Activated CD4-positive, alpha-beta T cell treated with anti-CD3 and anti-CD28 coated beads for 36 hours (primary cell): Measurements from ENCODE around the gene SORCS1. TPM values are rescaled to one million over a fixed set of nuclear protein-coding genes. Genes with fewer than 3 reads are reported as not detected.

Experiments
- ATAC-seq: fragments of 200-7000 bp; cut with Tn5 transposase; one replicate; pipeline ENCODE4 v1.10.0; 2021; ENCODE audit warnings: mild to moderate bottlenecking, moderate library complexity
- CTCF ChIA-PET: fragments of 350-600 bp; sonication (Branson Sonifier 250); formaldehyde crosslinking; loops from one replicate; lab custom pipeline; 2021; ENCODE audit warnings: antibody characterized with exemption; lab: Charles Lee
- POLR2A ChIA-PET: fragments of 350-600 bp; sonication (Branson Sonifier 250); formaldehyde crosslinking; loops from one replicate; lab custom pipeline; 2021; ENCODE audit warnings: antibody characterized with exemption, inconsistent platforms; lab: Charles Lee
- DNase-seq: peaks from one replicate; pipeline ENCODE4 v3.0.0-alpha.2; 2020
- H3K27ac Mint-ChIP-seq: one replicate; pipeline ENCODE4 v1.8.0; 2021; ENCODE audit warnings: mixed read lengths
- H3K27me3 Mint-ChIP-seq: one replicate; pipeline ENCODE4 v1.8.0; 2021; ENCODE audit warnings: mixed read lengths
- H3K36me3 Mint-ChIP-seq: one replicate; pipeline ENCODE4 v1.8.0; 2021; ENCODE audit warnings: low read depth, mixed read lengths
- H3K4me1 Mint-ChIP-seq: one replicate; pipeline ENCODE4 v1.8.0; 2021; ENCODE audit warnings: mixed read lengths
- H3K4me3 Mint-ChIP-seq: one replicate; pipeline ENCODE4 v1.8.0; 2021; ENCODE audit warnings: mild to moderate bottlenecking, moderate library complexity, mixed read lengths
- H3K9me3 Mint-ChIP-seq: one replicate; pipeline ENCODE4 v1.8.0; 2021; ENCODE audit warnings: low read depth, mixed read lengths
- intact Hi-C, 2 experiments: fragments of 100-400 bp; cut with DNase I in 1 of 2; cut with micrococcal nuclease in 1 of 2; formaldehyde crosslinking; loops; one replicate each; pipeline versions ENCODE4 v1.14.2 to v1.15.1; 2022 to 2024; cut with DNase I, micrococcal nuclease
- total RNA-seq, 2 experiments: library from RNA; stranded (reverse); gene quantifications; one replicate each; pipeline ENCODE4 v1.2.3, GENCODE V29; 2021

Gene SORCS1
- total RNA-seq, 2 experiments from 2014 or later = not detected

DNA sequence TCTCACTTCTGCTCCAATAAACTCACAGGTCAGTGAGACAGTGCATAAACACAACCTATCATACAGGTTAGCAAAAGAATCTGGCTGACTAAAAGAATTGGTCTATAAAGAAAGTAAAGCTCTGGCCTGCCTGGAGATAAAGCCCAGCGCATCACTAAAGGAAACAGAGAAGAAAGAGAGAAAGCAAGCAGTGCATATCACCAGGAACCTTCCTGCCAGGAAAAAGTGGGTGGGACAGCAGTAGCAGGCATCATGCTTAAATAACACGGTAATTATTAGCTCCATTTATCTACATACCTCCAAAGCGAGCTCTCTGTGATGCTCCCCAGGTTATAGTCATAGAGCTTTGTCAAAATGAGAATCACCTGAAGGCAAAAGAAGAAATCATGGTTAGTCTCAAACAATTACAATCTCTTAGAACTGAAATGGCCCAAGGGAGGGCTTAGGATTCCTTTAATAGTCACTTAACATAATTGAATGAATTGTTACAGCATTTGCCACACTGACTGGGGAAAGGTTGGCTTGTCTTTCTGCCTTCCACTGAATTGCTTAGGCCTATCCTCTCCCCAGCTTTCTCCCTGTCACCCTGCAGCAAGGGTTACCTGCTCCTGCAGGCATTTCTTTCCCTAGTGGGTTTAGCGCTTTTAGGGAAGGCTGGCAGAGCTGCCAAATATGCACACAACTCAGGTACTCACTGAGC lies 208.1 kb downstream of the SORCS1 start:
- Mint-ChIP-seq H3K4me1 (no peaks in the 10 kb centered on the region), H3K36me3 (no peaks in the 10 kb centered on the region), H3K4me3 (no peak overlapping the region), H3K9me3 (no peaks in the 10 kb centered on the region), H3K27ac (no peak overlapping the region), H3K27me3 (no peaks in the 10 kb centered on the region)
- DNase-seq = no peak
- intact Hi-C loops = no loop called here
- ATAC-seq = no peak
- ChIA-PET CTCF (no interaction called here), POLR2A (no interaction called here)

DNA sequence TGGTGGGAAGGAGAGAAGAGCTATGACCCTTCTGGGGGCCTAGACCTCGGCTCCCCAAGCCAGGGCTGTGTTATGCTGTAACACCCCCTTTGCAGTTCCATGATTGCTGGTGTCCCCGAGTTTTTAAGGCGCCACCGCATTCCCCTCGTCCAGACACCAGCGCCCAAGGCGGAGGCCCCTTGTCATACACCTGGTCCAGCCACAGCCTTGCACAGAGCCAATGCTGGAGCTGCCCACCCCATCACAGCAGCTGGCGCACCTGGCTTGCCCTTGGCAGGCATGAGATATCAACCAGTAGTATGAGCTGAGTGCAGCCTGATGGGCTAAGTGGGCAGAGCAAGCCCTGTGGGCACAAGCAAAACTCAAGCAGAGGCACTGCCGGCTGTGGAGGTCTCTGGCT lies 209.4 kb downstream of the SORCS1 start:
- H3K27ac Mint-ChIP-seq = no peak overlapping the region
- DNase-seq (no peak), ATAC-seq (no peak)
- CTCF ChIA-PET = no interaction called here
- no peaks in the 10 kb centered on the region for H3K27me3 Mint-ChIP-seq
- intact Hi-C loops = no loop called here
- no peak overlapping the region for H3K4me3 Mint-ChIP-seq
- no peaks in the 10 kb centered on the region for H3K9me3 Mint-ChIP-seq
- no peaks in the 10 kb centered on the region for H3K36me3 Mint-ChIP-seq
- no peaks in the 10 kb centered on the region for H3K4me1 Mint-ChIP-seq
- POLR2A ChIA-PET = no interaction called here

DNA sequence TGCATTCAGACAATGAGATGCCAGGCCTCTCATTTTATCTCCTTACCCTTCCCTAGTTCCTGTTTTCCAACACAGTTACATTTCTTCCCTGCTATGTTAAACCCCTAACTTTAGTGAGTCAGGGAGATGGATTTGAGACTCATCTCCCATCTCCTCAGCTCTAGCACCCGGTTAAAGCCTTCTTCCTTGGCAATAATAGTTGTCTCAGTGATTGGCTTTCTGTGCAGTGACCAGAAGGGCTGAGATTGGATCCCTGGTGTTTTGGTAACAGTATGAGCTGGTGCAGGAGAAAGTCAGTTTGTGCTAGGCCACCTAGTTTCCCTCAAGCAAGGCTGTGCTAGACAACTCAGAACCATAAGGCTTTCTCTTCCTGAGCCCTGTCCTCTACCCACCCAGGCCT lies 212.5 kb downstream of the SORCS1 start:
- intact Hi-C loops = no loop called here
- DNase-seq = no peak
- ATAC-seq = no peak
- ChIA-PET CTCF (no interaction called here), POLR2A (no interaction called here)
- Mint-ChIP-seq H3K27ac (no peak overlapping the region), H3K36me3 (no peaks in the 10 kb centered on the region), H3K27me3 (no peaks in the 10 kb centered on the region), H3K4me3 (no peak overlapping the region), H3K4me1 (no peaks in the 10 kb centered on the region), H3K9me3 (no peaks in the 10 kb centered on the region)

DNA sequence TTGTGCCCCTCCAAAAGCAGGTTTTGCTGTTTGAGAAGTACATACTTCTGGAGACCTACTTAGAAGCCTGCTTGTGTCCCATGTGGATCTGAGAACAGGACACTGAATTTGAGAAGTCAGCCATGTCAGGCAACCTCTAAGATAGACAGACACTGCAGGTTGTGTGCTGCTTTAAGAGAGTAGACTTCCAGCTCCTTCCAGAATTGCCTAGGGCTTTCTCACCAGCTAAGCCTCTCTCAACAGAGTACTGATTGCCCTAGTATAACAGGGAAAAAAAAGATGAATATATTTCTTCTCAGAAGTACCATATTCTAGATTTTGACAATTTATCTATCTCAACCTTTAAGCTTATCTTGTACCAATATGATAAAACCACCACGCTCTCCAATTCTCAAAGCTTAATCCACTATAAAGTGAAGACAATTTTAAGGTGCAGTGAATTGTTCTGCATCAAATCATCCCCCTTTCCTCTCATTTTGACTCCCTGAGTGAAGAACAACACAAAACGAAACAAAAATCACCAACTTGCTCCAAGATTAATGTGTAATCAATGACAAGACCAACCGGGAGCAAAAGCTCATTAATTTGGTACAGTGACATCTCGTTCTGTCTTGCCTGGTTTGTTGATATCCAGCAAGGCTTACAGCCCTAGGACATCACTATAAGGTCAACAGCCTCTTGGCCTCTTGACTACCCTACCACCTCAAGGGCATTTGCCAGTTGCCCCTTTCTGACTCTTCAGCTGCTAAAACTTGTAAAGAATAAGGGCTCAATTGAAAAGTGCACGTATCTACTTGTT lies 214.6 kb downstream of the SORCS1 start:
- H3K4me3 Mint-ChIP-seq = no peak overlapping the region
- no peak for DNase-seq
- H3K9me3 Mint-ChIP-seq = no peaks in the 10 kb centered on the region
- ChIA-PET POLR2A (no interaction called here), CTCF (no interaction called here)
- intact Hi-C loops = no loop called here
- H3K27ac Mint-ChIP-seq = no peak overlapping the region
- H3K36me3 Mint-ChIP-seq = no peaks in the 10 kb centered on the region
- no peaks in the 10 kb centered on the region for H3K4me1 Mint-ChIP-seq
- ATAC-seq = no peak
- no peaks in the 10 kb centered on the region for H3K27me3 Mint-ChIP-seq

DNA sequence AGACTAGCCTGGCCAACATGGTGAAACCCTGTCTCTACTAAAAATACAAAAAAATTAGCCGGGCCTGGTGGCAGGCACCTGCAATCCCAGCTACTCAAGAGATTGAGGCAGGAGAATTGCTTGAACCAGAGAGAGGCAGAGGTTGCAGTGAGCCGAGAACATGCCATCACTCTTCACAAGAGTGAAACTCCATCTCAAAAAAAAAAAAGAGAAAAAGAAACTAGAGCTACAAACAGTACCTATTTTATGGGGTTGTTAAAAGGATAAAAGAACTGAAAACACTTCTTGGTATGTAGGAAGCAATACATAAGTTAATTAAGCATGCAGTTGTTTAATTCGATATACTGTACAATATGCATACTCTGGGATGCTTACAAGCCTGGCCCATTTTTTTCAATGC lies 216.9 kb downstream of the SORCS1 start:
- ChIA-PET POLR2A (no interaction called here), CTCF (no interaction called here)
- Mint-ChIP-seq H3K36me3 (no peaks in the 10 kb centered on the region), H3K9me3 (no peaks in the 10 kb centered on the region), H3K4me3 (no peak overlapping the region), H3K4me1 (no peaks in the 10 kb centered on the region), H3K27me3 (no peaks in the 10 kb centered on the region), H3K27ac (no peak overlapping the region)
- no peak for ATAC-seq
- no peak for DNase-seq
- intact Hi-C loops = no loop called here

DNA sequence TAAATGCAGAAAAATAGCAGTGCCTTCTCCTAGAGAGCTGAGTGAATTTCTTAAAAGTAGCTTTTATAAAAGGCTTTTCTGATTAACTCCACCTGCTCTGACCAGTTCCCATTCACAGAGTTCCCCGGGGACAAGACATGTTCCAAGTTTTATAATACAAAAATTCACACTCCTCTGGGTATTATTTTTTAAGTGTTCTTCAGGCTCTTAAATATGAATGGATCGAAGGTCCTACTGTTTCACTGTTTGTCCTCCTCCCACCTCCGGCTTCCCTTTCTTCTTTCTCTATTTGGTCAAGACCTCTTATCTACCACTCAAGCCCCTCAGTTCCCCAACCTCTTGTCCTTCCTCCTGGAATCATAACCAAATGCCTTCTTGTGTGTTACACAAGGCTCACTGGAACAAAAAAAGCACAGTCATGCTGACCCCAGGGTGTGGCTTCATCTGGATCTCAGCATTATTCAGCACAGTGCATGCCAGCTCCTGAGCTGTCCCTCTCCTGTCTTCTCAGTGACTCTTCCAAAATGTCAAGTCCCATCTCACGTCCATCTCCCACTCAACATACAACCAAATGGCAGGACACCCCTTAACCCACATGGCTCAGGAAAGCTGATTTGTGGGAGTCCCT lies 222.4 kb downstream of the SORCS1 start:
- ChIA-PET POLR2A (no interaction called here), CTCF (interaction anchor here (0.7 kb wide), 1 partner anchor 388 kb away, joined by 3 read pairs; no protein-coding TSS in a partner anchor)
- DNase-seq = no peak
- no peak for ATAC-seq
- Mint-ChIP-seq H3K4me1 (no peaks in the 10 kb centered on the region), H3K27me3 (no peaks in the 10 kb centered on the region), H3K27ac (no peak overlapping the region), H3K36me3 (no peaks in the 10 kb centered on the region), H3K9me3 (no peaks in the 10 kb centered on the region), H3K4me3 (no peak overlapping the region)
- intact Hi-C loops = no loop called here

DNA sequence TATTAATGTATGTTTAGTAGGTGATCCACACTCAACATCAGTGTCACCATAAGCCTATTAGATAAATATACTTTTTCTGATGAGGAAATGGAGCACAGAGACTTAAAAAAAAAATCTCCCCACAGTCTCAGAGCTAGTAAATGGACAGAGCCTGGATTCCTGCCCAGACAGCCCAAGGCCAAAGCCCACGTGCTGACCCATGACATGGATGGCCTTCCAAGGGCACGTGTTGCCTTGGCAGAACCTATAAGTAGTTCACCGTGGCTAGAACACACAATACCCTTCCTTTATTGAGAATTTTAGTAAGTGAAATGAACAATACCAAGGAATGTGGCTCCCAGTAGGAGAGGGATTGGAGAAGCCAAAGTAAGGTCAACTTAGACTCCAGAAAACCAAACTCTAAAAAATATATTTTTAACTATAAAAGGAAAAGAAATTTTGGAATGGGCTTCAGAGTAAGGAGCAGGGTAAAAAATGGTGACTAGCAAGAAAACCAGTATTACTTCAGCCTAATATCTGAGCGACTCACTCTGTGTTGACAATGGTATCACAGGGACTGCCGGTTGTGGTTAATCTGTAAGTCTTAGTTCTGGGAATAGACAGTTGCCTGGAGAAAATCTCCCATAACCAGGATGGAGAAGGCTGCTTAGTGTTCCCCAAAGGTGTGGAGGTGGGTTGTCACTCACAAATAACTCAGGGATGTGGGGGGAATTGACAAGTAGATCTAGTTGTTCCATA lies 223.0 kb downstream of the SORCS1 start:
- DNase-seq = no peak
- no peak overlapping the region for H3K4me3 Mint-ChIP-seq
- intact Hi-C loops = no loop called here
- H3K4me1 Mint-ChIP-seq = no peaks in the 10 kb centered on the region
- ChIA-PET POLR2A (no interaction called here), CTCF (no interaction called here)
- no peak overlapping the region for H3K27ac Mint-ChIP-seq
- H3K27me3 Mint-ChIP-seq = no peaks in the 10 kb centered on the region
- no peak for ATAC-seq
- no peaks in the 10 kb centered on the region for H3K9me3 Mint-ChIP-seq
- no peaks in the 10 kb centered on the region for H3K36me3 Mint-ChIP-seq

DNA sequence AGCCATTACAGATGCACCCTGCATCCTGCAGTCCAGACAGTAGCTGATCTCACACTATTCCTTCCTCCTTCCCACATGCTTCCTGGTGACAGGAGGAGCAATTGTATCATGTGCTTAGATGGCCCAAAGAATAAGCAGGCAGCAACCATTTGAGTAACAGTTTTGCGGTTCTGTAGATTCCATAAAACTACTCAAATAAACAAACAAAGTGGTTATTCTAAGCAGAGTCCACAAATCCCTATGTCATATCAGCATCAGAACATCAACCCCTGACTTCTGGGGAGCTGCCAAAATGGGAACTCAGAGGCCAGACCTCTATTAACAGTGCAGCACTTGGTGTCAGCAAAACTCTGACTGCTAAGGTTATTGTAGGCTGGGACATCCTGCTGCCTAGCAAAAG lies 226.0 kb downstream of the SORCS1 start:
- POLR2A ChIA-PET = no interaction called here
- ATAC-seq (no peak), DNase-seq (no peak)
- intact Hi-C loops = no loop called here
- CTCF ChIA-PET = no interaction called here
- no peaks in the 10 kb centered on the region for H3K9me3 Mint-ChIP-seq
- H3K4me1 Mint-ChIP-seq = no peaks in the 10 kb centered on the region
- no peaks in the 10 kb centered on the region for H3K27me3 Mint-ChIP-seq
- H3K27ac Mint-ChIP-seq = no peak overlapping the region
- no peak overlapping the region for H3K4me3 Mint-ChIP-seq
- H3K36me3 Mint-ChIP-seq = no peaks in the 10 kb centered on the region

DNA sequence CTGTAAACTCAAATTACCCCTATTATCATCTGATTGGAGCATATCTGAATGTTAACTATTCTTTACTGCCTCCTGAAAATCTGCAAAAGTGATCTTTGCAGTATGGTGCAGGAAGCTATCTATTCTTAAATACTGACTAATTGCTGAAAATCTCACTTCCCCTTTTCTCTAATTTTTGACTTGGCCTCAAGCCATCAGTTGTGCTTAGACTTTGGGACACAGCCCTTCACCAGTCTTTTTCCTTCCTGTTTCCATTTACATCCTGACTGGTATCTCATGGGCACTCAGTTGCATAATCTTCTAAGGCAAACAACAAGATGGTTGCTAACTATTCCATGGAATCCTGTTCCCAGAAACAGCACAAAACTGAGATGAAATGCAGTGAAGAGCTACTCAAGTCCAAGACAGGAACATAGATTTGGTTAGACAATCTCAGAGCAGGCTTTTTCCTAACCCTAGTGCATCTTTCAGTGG lies 228.5 kb downstream of the SORCS1 start:
- intact Hi-C loops = no loop called here
- no peaks in the 10 kb centered on the region for H3K9me3 Mint-ChIP-seq
- POLR2A ChIA-PET = no interaction called here
- H3K4me3 Mint-ChIP-seq = no peak overlapping the region
- ATAC-seq (no peak), DNase-seq (no peak)
- CTCF ChIA-PET = no interaction called here
- no peaks in the 10 kb centered on the region for H3K4me1 Mint-ChIP-seq
- no peaks in the 10 kb centered on the region for H3K36me3 Mint-ChIP-seq
- no peaks in the 10 kb centered on the region for H3K27me3 Mint-ChIP-seq
- H3K27ac Mint-ChIP-seq = no peak overlapping the region

DNA sequence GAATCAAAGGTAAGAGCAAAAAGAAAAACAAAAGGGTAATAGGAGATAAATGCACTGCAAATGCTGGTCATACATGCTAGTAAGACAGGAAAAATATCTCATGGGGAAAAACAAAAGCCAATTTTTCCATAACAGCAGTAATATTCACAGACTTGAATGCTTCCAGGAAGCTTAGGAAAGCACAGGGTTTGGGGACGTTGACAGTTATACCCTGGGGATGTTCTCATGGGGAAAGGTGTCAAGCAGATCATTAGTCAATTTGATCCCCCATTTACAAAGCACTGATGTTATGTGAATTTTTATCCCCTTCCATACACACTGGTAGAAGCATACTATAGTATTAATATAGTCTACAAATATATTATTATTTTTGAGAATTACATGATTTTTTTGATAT lies 232.7 kb downstream of the SORCS1 start:
- ChIA-PET CTCF (no interaction called here), POLR2A (no interaction called here)
- H3K27me3 Mint-ChIP-seq = no peaks in the 10 kb centered on the region
- no peaks in the 10 kb centered on the region for H3K36me3 Mint-ChIP-seq
- ATAC-seq (no peak), DNase-seq (no peak)
- peaks cover 2% of the 10 kb centered on the region for H3K9me3 Mint-ChIP-seq
- intact Hi-C loops = no loop called here
- no peak overlapping the region for H3K27ac Mint-ChIP-seq
- no peaks in the 10 kb centered on the region for H3K4me1 Mint-ChIP-seq
- no peak overlapping the region for H3K4me3 Mint-ChIP-seq

DNA sequence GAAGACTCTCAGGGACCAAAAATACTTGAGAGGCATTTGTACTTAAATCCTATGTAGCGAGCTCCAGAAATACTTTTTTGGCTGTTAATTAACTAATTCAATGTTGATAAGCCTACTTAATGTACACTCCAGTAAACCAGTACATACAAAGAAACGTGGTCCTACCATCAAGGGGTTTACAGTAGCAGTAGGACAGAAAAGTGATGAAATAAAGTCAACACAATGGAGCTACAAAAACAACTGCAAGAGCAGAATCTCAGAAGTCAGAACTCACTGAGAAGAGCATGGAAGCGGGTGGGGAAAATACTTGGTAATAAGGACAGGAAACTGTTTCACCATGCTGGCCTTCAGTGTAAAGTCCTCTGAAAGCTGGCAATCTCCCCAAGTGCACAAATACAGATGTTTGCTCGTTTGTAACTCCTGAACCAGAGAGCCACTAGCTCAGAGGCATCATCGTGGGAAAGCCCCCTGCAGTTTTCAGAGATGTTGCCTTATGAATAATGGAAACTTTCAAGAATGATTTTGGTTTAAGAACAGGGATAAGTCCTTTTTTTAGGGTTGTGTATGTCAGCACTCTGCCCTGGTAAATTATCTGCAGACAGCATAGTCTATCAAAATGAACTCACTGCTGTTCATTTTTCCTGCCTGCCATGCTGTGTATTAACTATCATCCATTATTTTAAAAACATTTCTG lies 233.2 kb downstream of the SORCS1 start:
- Mint-ChIP-seq H3K4me3 (no peak overlapping the region), H3K36me3 (no peaks in the 10 kb centered on the region), H3K4me1 (no peaks in the 10 kb centered on the region), H3K27ac (no peak overlapping the region), H3K9me3 (peaks cover 2% of the 10 kb centered on the region), H3K27me3 (no peaks in the 10 kb centered on the region)
- CTCF ChIA-PET = no interaction called here
- ATAC-seq (no peak), DNase-seq (no peak)
- POLR2A ChIA-PET = no interaction called here
- intact Hi-C loops = no loop called here
